CMK (cell line): ENCODE results near the gene SLC7A14.
A peak's percentile ranks its signal among the peaks of the same experiment; 100 is the strongest.

Source experiments
- DNase-seq: peaks from one replicate; pipeline ENCODE4 v3.0.0-alpha.2; 2010; ENCODE audit warnings: low read depth

Gene SLC7A14

GRCh38 chr3:170534227-170534626 is 51.6 kb downstream of the SLC7A14 start:
- DNase-seq: no peak

- no peak for DNase-seq
Measured at GRCh38 chr3:170532573-170532972, 53.3 kb downstream of the SLC7A14 start.

- DNase-seq: no peak
Measured at GRCh38 chr3:170531657-170532335, 54.1 kb downstream of the SLC7A14 start.

- DNase-seq: no peak
Measured at GRCh38 chr3:170531054-170531453, 54.8 kb downstream of the SLC7A14 start.

- DNase-seq: no peak
Measured at GRCh38 chr3:170529912-170530311, 56.0 kb downstream of the SLC7A14 start.

- DNase-seq: no peak
Measured at GRCh38 chr3:170529346-170529745, 56.5 kb downstream of the SLC7A14 start.

GRCh38 chr3:170528726-170529125 is 57.1 kb downstream of the SLC7A14 start:
- no peak for DNase-seq

- no peak for DNase-seq
Measured at GRCh38 chr3:170524073-170524472, 61.8 kb downstream of the SLC7A14 start.

- DNase-seq: no peak
Measured at GRCh38 chr3:170523248-170523647, 62.6 kb downstream of the SLC7A14 start.

GRCh38 chr3:170522201-170522600 is 63.7 kb downstream of the SLC7A14 start:
- no peak for DNase-seq

- peak; percentile 42 for DNase-seq
Measured at GRCh38 chr3:170520996-170521395, 64.9 kb downstream of the SLC7A14 start.

GRCh38 chr3:170517242-170517945 is 68.5 kb downstream of the SLC7A14 start:
- DNase-seq: no peak

- no peak for DNase-seq
Measured at GRCh38 chr3:170513642-170514041, 72.2 kb downstream of the SLC7A14 start.

GRCh38 chr3:170511371-170511770 is 74.5 kb downstream of the SLC7A14 start:
- no peak for DNase-seq

- no peak for DNase-seq
Measured at GRCh38 chr3:170508839-170509238, 77.0 kb downstream of the SLC7A14 start.

GRCh38 chr3:170508291-170508690 is 77.6 kb downstream of the SLC7A14 start:
- no peak for DNase-seq

GRCh38 chr3:170507063-170507462 is 78.8 kb downstream of the SLC7A14 start:
- no peak for DNase-seq

GRCh38 chr3:170506556-170506955 is 79.3 kb downstream of the SLC7A14 start:
- no peak for DNase-seq

- no peak for DNase-seq
Measured at GRCh38 chr3:170502297-170502696, 83.6 kb downstream of the SLC7A14 start.

- DNase-seq: no peak
Measured at GRCh38 chr3:170500995-170501394, 84.9 kb downstream of the SLC7A14 start.

- no peak for DNase-seq
Measured at GRCh38 chr3:170500462-170500861, 85.4 kb downstream of the SLC7A14 start.

- DNase-seq: no peak
Measured at GRCh38 chr3:170499562-170500156, 86.2 kb downstream of the SLC7A14 start.
